Suprapubic skin (tissue), 4 donors: Measurements from ENCODE around the gene ESF1.

ENCODE experiments used
- EP300 ChIP-seq: sonication (generic); formaldehyde crosslinking; IDR thresholded peaks from one replicate; pipeline ENCODE4 v1.6.1; 2017; ENCODE audit warnings: antibody characterized with exemption
- POLR2AphosphoS5 ChIP-seq, 3 donors: sonication (generic); formaldehyde crosslinking; IDR thresholded peaks; one replicate each; pipeline ENCODE4 v1.6.1; 2017; ENCODE audit warnings: antibody characterized with exemption in 3 of 3
- TF ChIP-seq, protein P1 (sequence below), 2 donors: fragments of 200-600 bp in 1 of 2; fragments of 450-650 bp in 1 of 2; sonication (generic) in 1 of 2; IDR thresholded peaks; one replicate each; pipeline ENCODE4 v1.5.1; 2016 to 2019; ENCODE audit warnings: antibody characterized with exemption in 2 of 2, mild to moderate bottlenecking in 1 of 2, moderate library complexity in 1 of 2

DNA sequence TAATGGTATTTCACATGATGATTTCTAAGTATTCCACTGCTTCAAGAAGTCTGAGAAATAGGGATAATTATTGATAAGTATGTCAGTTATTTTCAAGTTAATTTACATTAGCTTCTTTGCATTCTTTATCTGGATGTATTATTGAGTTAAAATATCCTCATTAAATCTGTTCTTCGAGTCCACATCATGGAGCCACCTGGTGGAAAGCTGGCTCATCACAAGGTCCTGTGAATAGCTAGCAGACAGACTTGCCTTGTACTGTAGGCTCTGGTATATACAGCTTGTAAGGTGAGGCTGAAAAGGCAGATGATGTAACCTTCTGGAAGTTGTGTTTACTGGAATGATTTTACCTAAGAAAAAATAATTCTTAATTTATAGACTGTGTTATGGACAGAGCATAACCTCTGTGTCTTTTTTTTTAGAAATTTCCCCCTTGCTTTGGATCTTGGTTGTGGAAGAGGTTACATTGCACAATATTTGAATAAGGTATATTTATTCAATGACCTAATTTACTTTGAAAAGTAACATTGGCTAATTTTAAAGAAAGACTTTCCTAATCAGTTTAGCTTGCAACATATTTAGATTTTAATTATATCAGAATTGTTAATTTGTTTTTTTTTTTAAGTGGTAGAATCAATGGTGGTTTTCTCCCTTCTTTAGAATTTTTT lies 3.6 kb upstream of the ESF1 start:
- TF ChIP-seq, protein P1, sequence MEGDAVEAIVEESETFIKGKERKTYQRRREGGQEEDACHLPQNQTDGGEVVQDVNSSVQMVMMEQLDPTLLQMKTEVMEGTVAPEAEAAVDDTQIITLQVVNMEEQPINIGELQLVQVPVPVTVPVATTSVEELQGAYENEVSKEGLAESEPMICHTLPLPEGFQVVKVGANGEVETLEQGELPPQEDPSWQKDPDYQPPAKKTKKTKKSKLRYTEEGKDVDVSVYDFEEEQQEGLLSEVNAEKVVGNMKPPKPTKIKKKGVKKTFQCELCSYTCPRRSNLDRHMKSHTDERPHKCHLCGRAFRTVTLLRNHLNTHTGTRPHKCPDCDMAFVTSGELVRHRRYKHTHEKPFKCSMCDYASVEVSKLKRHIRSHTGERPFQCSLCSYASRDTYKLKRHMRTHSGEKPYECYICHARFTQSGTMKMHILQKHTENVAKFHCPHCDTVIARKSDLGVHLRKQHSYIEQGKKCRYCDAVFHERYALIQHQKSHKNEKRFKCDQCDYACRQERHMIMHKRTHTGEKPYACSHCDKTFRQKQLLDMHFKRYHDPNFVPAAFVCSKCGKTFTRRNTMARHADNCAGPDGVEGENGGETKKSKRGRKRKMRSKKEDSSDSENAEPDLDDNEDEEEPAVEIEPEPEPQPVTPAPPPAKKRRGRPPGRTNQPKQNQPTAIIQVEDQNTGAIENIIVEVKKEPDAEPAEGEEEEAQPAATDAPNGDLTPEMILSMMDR (IDR thresholded peaks at IDR 0.05), result peak; percentile 6 to 41
- TF ChIP-seq POLR2AphosphoS5 (IDR thresholded peaks at IDR 0.05) (no peak), EP300 (no peak)
